Activated CD8-positive, alpha-beta memory T cell treated with anti-CD3 and anti-CD28 coated beads for 24 hours (primary cell): ENCODE results near the gene CD302.
"Not testable (repeated sequence)": the region's sequence is repeated elsewhere in the genome, so short reads cannot be mapped to it uniquely, and the experiment has no call there.

Source experiments
- DNase-seq: peaks from one replicate; pipeline ENCODE4 v3.0.0-alpha.2; 2020

CD302 gene

DNA sequence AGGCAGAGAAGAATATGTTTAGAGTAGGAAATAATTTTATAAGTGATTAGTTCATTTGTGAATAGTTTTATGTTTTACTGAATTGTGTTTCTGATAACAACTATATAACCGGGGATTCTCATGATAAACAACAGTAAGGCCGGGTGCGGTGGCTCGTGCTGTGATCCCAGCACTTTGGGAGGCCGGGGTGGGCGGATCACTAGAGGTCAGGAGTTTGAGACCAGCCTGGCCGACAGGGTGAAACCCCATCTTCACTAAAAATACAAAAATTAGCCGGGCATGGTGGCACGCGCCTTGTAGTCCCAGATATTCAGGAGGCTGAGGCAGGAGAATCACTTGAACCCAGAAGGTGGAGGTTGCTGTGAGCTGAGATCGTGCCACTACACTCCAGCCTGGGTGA is 52.8 kb downstream of the CD302 start:
- not testable (repeated sequence) for DNase-seq

DNA sequence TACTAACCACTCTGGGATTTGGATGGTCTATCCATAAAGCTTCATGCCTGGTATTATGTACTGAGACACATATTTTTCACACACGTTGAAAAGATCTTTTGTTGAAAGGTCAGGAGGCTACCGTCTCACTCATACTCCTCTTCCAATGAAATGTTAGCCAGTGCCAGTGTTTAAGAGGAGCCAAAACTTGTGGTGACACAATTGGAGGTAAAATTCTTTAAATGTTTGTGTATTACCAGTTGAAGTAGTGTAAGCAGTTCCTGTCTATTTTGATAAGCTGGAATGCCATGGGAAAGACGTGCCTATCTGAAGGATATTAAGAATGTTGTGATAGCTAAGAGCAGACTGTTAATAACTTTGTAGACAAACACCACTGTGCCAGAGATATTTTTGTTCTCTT is 53.6 kb downstream of the CD302 start:
- no peak for DNase-seq

DNA sequence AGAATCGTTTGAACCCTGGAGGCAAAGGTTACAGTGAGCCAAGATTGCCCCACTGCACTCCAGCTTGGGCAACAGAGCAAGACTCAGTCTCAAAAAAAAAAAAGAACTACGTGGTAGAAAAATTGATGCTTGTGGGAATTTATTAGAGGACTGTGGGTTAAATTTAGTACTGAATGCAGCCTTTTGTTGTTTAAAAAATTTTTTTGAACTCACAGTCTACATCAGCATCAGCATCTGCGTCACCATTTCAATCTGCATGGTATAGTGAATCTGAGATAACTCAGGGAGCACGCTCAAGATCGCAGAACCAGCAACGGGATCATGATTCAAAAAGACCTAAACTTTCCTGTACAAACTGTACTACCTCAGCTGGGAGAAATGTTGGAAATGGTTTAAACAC is 55.2 kb downstream of the CD302 start:
- no peak for DNase-seq

DNA sequence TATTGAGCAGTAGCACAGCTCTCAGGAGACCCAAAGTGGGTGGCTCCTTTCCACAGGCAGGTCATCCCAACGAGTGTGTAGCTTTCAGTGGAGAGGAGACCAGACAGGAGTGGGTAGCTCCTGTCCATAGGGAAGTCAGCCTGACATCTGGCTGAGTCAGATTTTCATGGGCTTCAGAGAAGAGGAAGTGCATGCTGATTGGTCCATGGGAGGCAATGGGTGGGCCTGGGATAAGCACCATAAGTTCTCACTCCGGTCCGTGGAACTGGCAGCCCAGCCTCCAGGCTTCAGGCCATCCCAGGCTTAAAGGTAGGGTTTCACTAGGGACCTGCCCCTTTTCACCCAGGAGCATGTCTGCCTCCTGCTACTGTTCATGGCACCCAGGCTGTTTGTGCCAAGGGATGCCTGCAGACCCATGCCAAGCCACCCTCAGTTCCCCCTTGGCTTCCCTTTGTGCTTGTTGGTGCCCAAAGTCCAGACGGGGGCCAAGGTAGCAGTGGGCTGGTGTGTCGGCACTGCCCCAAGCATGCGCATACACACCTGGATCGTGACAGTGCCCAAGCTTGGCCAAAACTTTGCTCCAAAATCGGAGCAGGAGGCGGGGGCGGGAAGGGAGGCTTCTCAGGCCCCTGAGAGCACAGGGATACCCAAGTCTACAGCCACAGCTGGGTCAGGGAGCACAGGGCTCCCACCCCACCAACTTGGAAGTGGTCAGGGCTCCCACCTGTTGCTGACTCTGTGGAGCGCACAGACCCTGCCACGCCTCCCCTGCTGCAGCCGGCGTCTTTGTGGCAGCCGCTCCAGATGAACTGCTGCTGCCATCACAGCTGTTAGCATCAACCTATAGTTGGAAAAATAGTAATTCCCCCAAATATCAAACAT is 59.3 kb downstream of the CD302 start:
- no peak for DNase-seq

DNA sequence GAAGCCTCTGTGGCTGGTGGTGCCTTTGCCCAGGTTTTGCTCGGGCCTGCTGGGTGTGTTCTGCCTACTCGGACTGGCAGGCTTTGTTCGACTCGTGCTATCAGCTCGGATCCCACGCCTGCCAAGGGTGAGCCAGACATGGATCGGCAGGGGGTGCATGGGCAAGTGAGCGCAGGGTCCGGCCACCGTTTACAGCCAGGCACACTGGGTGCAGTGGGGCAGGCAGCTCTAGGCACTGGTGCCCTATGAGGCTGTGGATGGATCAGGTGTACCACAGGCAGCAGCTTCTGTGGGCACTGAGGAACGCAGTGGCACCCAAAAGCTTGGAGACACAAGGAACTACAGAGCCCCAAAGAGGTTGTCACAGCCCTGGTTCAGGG is 60.1 kb downstream of the CD302 start:
- DNase-seq, result no peak

DNA sequence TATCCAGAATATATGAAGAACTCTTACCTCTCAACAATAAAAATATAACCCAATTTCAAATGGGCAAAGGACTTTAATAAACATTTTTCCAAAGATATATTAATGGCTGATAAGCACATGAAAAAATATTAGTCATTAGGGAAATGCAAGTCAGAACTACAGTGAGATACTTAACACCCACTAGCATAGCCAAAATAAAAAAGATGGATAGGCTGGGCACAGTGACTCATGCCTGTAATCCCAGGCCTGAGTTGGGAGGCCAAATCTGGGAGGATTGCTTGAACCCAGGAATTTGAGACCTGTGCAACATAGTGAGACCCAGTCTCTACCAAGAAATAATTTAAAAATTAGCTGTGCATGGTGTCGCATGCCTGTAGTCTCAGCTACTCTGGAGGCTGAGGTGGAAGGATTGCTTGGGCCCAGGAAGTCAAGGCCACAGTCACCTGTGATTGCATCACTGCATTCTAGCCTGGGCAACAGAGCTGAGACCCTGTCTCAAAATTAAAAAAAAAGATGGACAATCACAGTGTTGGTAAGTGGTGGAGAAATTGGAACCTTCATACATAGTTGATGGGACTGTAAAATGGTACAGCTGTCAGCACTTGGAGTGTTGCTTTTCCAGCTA is 60.6 kb downstream of the CD302 start:
- no peak for DNase-seq

DNA sequence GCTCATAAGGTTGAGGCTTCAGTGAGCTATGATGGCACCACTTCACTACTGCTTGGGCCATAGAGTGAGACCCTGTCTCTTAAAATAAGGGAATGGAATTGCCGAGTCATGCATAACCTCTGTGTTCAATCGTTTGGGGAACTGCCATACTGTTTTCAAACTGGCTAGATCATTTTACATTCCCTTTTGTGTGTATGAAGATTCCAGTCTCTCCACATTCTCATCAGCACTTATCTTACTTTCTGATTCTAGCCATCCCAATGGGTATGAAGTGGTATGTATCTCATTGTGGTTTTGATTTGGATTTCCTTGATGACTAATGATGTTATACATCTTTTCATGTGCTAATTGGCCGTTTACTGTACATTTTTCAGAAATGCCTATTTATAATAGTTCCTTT is 62.0 kb downstream of the CD302 start:
- no peak for DNase-seq

DNA sequence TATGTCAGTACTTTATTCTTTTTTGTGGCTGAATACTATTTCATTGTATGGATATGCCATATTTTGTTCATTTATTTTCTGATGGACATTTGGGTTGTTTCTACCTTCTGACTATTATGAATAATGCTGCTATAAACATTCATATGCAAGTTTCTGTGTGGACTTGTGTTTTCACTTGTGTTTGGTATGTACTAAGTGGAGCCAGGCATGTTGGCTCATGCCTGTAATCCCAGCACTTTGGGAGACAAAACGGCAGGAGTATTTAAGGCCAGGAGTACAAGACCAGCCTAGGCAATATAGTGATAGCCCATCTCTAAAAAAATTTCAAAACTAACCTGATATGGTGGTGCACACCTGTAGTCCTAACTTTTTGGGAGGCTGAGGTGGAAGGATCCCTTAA is 62.4 kb downstream of the CD302 start:
- DNase-seq, result no peak

DNA sequence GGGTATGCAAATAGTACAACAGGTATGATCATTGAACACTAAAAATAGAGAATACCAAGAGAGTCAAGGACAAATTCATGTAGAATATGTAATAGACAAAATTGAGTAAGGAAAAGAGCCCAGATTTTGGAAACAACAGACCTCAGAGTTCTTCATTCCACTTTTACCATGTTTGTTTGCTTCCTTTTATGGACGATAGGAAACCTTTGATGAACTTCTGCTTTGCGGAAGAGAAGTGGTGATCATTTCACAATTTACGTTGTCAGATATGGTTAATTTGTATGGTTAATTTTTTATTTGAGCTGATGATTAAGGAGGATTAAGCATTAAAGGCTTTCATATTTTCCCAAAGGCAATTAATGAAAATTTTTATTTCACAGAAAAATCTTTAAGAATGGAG is 69.4 kb downstream of the CD302 start:
- no peak for DNase-seq

DNA sequence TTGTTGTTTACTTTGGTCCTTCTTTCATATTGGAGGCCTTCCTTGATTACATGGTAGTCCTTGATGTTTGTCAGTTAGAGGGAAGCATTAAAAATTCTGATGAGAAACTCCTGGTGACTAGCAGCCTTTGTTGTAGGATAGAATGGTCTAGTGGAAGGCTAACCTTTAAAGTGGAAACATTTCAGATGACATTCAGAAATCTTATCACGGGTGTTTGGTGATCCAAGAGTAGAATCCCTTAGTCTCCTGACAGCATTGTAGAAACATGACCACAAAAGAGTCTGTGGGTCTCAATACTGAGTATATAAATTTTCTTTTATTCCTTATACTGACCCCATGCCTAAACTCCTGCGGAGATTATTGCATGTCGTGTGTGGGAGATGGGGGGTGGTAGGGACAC is 72.3 kb downstream of the CD302 start:
- DNase-seq, result no peak

DNA sequence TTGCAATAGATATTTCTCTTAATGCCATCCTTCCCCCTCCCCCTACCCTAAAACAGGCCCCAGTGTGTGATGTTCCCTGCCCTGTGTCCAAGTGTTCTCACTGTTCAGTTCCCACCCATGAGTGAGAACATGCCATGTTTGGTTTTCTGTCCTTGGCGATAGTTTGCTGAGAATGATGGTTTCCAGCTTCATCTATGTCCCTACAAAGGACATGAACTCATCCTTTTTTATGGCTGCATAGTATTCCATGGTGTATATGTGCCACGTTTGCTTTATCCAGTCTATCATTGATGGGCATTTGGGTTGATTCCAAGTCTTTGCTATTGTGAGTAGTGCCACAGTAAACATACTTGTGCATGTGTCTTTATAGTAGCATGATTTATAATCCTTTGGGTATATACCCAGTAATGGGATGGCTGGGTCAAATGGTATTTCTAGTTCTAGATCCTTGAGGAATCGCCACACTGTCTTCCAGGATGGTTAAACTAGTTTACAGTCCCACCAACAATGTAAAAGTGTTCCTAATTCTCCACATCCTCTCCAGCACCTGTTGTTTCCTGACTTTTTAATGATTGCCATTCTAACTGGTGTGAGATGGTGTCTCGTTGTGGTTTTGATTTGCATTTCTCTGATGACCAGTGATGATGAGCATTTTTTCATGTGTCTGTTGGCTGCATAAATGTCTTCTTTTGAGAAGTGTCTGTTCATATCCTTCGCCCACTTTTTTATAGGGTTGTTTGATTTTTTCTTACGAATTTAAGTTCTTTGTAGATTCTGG is 73.0 kb downstream of the CD302 start:
- DNase-seq, result not testable (repeated sequence)

DNA sequence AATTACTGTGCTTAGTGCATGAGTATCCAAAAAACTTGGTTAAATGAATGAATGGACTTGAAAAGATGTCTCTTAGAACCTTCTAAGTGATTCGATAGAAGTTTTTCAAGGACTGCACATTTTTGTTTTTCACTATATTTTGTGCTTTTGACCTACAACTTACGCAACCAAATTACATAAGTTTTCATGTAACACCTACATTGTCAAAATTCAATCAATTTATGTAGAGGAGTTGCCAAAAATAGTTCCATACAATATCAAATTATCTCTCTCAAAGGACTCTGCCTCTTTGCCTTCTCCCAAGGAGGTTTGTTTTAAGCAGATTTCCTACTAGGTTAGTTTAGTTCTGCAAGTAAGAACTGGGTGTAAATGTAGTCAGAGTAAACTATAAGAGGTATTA is 75.4 kb downstream of the CD302 start:
- no peak for DNase-seq

DNA sequence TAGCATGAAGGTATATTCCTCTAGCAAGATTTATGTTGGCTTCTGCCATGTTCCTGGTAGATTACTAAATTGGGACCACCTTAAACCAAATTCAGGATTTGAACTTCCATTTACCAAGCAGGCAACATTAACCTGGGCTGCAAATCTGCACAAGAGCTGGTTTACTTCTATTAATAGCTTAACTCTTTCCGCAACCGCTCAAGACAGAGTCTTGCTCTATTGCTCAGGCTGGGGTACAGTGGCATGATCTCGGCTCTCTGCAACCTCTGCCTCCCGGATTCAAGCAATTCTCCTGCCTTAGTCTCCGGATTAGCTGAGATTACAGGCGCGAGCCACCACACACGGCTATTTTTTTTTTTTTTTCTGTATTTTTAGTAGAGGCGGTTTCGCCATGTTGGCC is 77.3 kb downstream of the CD302 start:
- DNase-seq, result no peak
